ENCODE data around the gene TLE3. TPM values are rescaled to one million over a fixed set of nuclear protein-coding genes. Genes with fewer than 3 reads are reported as not detected.

TLE3 gene
- total RNA-seq, 1 donor from 2014 or later, result 17.8 TPM

- no peak overlapping the region for H3K27ac ChIP-seq (replicated peaks)
- DNase-seq, result no peak
- H3K4me3 ChIP-seq, result peak overlapping the region; percentile 24
- TF ChIP-seq CTCF (IDR thresholded peaks at IDR 0.05; ENCODE audit: borderline replicate concordance), result no peak
- H3K9me3 ChIP-seq (replicated peaks), result no peaks in the 10 kb centered on the region
- intact Hi-C loops (cut with micrococcal nuclease), result no loop called here
- peaks cover 3% of the 10 kb centered on the region for H3K36me3 ChIP-seq
- peaks cover 94% of the 10 kb centered on the region for H3K4me1 ChIP-seq
- H3K27me3 ChIP-seq (ENCODE audit: low read depth), result peaks cover 12% of the 10 kb centered on the region
Observed at GRCh38 chr15:70092464-70093027, 5.2 kb downstream of the TLE3 start.

GRCh38 chr15:70091726-70092463 lies 5.8 kb downstream of the TLE3 start:
- H3K4me3 ChIP-seq, result no peak overlapping the region
- intact Hi-C loops (cut with micrococcal nuclease), result no loop called here

GRCh38 chr15:70090436-70091296 lies 7.1 kb downstream of the TLE3 start:
- Histone ChIP-seq H3K27me3 (ENCODE audit: low read depth) (peaks cover 10% of the 10 kb centered on the region), H3K9me3 (replicated peaks) (no peaks in the 10 kb centered on the region), H3K4me3 (no peak overlapping the region), H3K27ac (replicated peaks) (no peak overlapping the region), H3K36me3 (peaks cover 11% of the 10 kb centered on the region), H3K4me1 (peaks cover 84% of the 10 kb centered on the region)
- no peak for DNase-seq
- intact Hi-C loops (cut with micrococcal nuclease), result no loop called here
- TF ChIP-seq CTCF (IDR thresholded peaks at IDR 0.05; ENCODE audit: borderline replicate concordance), result no peak

More at GRCh38 chr15:70091726-70092463, 5.8 kb downstream of the TLE3 start:
- DNase-seq, result no peak
- H3K9me3 ChIP-seq (replicated peaks), result no peaks in the 10 kb centered on the region
- no peak for TF ChIP-seq CTCF (IDR thresholded peaks at IDR 0.05; ENCODE audit: borderline replicate concordance)
- H3K27ac ChIP-seq (replicated peaks), result no peak overlapping the region
- H3K4me1 ChIP-seq, result peaks cover 94% of the 10 kb centered on the region
- peaks cover 12% of the 10 kb centered on the region for H3K27me3 ChIP-seq (ENCODE audit: low read depth)
- H3K36me3 ChIP-seq, result peaks cover 7% of the 10 kb centered on the region

- Histone ChIP-seq H3K27me3 (ENCODE audit: low read depth) (peaks cover 14% of the 10 kb centered on the region), H3K4me3 (no peak overlapping the region), H3K4me1 (peaks cover 74% of the 10 kb centered on the region), H3K9me3 (replicated peaks) (no peaks in the 10 kb centered on the region), H3K27ac (replicated peaks) (no peak overlapping the region), H3K36me3 (peaks cover 11% of the 10 kb centered on the region)
- intact Hi-C loops (cut with micrococcal nuclease), result no loop called here
- DNase-seq, result no peak
- TF ChIP-seq CTCF (IDR thresholded peaks at IDR 0.05; ENCODE audit: borderline replicate concordance), result no peak
Observed at GRCh38 chr15:70089692-70089971, 8.1 kb downstream of the TLE3 start.

GRCh38 chr15:70088887-70089691 lies 8.6 kb downstream of the TLE3 start:
- TF ChIP-seq CTCF (IDR thresholded peaks at IDR 0.05; ENCODE audit: borderline replicate concordance), result no peak
- peaks cover 11% of the 10 kb centered on the region for H3K36me3 ChIP-seq
- peak; percentile 55 for DNase-seq
- H3K4me3 ChIP-seq, result peak overlapping the region; percentile 41
- intact Hi-C loops (cut with micrococcal nuclease), result no loop called here
- peaks cover 68% of the 10 kb centered on the region for H3K4me1 ChIP-seq
- H3K27ac ChIP-seq (replicated peaks), result peak overlapping the region; percentile 48
- H3K9me3 ChIP-seq (replicated peaks), result no peaks in the 10 kb centered on the region
- peaks cover 16% of the 10 kb centered on the region for H3K27me3 ChIP-seq (ENCODE audit: low read depth)
